NCI-H2227 (cell line): ENCODE results near the gene MYO3B.
"Not testable (repeated sequence)": the region's sequence is repeated elsewhere in the genome, so short reads cannot be mapped to it uniquely, and the experiment has no call there.

Experiments
- DNase-seq: peaks from one replicate; lab custom pipeline; 2025; ENCODE audit not compliant: unreplicated experiment; lab: John Stamatoyannopoulos, UW

The MYO3B gene

GRCh38 chr2:170671079-170671478 lies 493.1 kb downstream of the MYO3B start:
- DNase-seq, result no peak

- not testable (repeated sequence) for DNase-seq
Measured at GRCh38 chr2:170674282-170674681, 496.3 kb downstream of the MYO3B start.

GRCh38 chr2:170675701-170676100 lies 497.8 kb downstream of the MYO3B start:
- DNase-seq, result no peak

GRCh38 chr2:170679607-170680079 lies 501.7 kb downstream of the MYO3B start:
- DNase-seq, result no peak

GRCh38 chr2:170680172-170680941 lies 502.4 kb downstream of the MYO3B start:
- DNase-seq, result no peak

GRCh38 chr2:170681311-170681710 lies 503.4 kb downstream of the MYO3B start:
- DNase-seq, result no peak

GRCh38 chr2:170685591-170685990 lies 507.6 kb downstream of the MYO3B start:
- DNase-seq, result no peak

- no peak for DNase-seq
Measured at GRCh38 chr2:170689481-170689880, 511.5 kb downstream of the MYO3B start.

- DNase-seq, result no peak
Measured at GRCh38 chr2:170690640-170691039, 512.7 kb downstream of the MYO3B start.

- DNase-seq, result no peak
Measured at GRCh38 chr2:170694316-170694715, 516.4 kb downstream of the MYO3B start.

- no peak for DNase-seq
Measured at GRCh38 chr2:170695521-170696410, 517.8 kb downstream of the MYO3B start.

- no peak for DNase-seq
Measured at GRCh38 chr2:170696948-170697347, 519.0 kb downstream of the MYO3B start.

- DNase-seq, result no peak
Measured at GRCh38 chr2:170701011-170701410, 523.1 kb downstream of the MYO3B start.

GRCh38 chr2:170703776-170704476 lies 526.0 kb downstream of the MYO3B start:
- no peak for DNase-seq
